ENCODE measurements around the gene FNBP1L.

DNA sequence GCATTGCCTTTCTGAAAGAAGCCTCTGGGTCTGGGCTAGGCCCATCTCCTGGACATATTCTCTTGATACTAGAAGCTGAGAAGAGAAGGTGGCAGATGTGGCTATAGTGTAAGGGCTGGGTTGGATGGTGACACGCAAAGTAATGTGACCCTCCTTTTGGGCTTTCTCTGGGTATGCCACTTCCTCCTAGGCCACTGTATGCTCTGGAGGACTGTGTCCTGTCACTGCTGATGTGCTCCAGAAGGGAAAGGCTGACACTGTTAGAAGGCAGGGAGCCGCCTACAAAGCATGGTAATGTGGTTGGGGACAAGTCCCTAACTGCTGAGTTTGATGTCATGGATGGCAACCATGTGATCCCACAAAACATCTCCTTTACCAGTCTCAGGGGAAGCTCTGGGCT lies 121.6 kb downstream of the FNBP1L start:
- TF ChIP-seq, protein P1, sequence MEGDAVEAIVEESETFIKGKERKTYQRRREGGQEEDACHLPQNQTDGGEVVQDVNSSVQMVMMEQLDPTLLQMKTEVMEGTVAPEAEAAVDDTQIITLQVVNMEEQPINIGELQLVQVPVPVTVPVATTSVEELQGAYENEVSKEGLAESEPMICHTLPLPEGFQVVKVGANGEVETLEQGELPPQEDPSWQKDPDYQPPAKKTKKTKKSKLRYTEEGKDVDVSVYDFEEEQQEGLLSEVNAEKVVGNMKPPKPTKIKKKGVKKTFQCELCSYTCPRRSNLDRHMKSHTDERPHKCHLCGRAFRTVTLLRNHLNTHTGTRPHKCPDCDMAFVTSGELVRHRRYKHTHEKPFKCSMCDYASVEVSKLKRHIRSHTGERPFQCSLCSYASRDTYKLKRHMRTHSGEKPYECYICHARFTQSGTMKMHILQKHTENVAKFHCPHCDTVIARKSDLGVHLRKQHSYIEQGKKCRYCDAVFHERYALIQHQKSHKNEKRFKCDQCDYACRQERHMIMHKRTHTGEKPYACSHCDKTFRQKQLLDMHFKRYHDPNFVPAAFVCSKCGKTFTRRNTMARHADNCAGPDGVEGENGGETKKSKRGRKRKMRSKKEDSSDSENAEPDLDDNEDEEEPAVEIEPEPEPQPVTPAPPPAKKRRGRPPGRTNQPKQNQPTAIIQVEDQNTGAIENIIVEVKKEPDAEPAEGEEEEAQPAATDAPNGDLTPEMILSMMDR (IDR thresholded peaks at IDR 0.05; ENCODE audit: low read length): no peak
- TF ChIP-seq EZH2 (IDR thresholded peaks at IDR 0.05; ENCODE audit: borderline replicate concordance, low read length): no peak
